Sigmoid colon (tissue), 4 donors: ENCODE data around the gene VMAC.

Source experiments
- CTCF ChIP-seq, 4 experiments: fragments of 450-650 bp in 3 of 4; fragments of 200-600 bp in 1 of 4; IDR thresholded peaks; one replicate each; pipeline ENCODE4 v1.5.1; 2016 to 2019; ENCODE audit warnings: antibody characterized with exemption in 4 of 4, mild to moderate bottlenecking in 3 of 4, moderate library complexity in 2 of 4
- POLR2AphosphoS5 ChIP-seq, 4 donors: sonication (generic); formaldehyde crosslinking; IDR thresholded peaks; one replicate each; pipeline ENCODE4 v1.6.1; 2017; ENCODE audit warnings: antibody characterized with exemption in 4 of 4

- TF ChIP-seq CTCF (IDR thresholded peaks at IDR 0.05), result no peak
- TF ChIP-seq POLR2AphosphoS5 (IDR thresholded peaks at IDR 0.05), result no peak
These were observed 11.6 kb downstream of the VMAC start for GRCh38 chr19:5916181-5916708.
